GM18861 (cell line): ENCODE measurements around the gene SLC2A1.
"Not testable (repeated sequence)": the region's sequence is repeated elsewhere in the genome, so short reads cannot be mapped to it uniquely, and the experiment has no call there.

Source experiments
- ATAC-seq: cut with Tn5 transposase; IDR thresholded peaks from one replicate; pipeline ENCODE4 v1.9.1; 2021; ENCODE audit not compliant: unreplicated experiment

SLC2A1 gene

GRCh38 chr1:42931911-42932422 lies 26.7 kb downstream of the SLC2A1 start:
- peak; percentile 53 for ATAC-seq

- ATAC-seq, result no peak
Observed at GRCh38 chr1:42931108-42931539, 27.5 kb downstream of the SLC2A1 start.

- ATAC-seq, result no peak
Observed at GRCh38 chr1:42930178-42931107, 28.2 kb downstream of the SLC2A1 start.

- no peak for ATAC-seq
Observed at GRCh38 chr1:42929434-42930177, 29.1 kb downstream of the SLC2A1 start.

- no peak for ATAC-seq
Observed at GRCh38 chr1:42928859-42929258, 29.8 kb downstream of the SLC2A1 start.

- no peak for ATAC-seq
Observed at GRCh38 chr1:42927920-42928505, 30.7 kb downstream of the SLC2A1 start.

- no peak for ATAC-seq
Observed at GRCh38 chr1:42927274-42927841, 31.3 kb downstream of the SLC2A1 start.

GRCh38 chr1:42926879-42927242 lies 31.8 kb downstream of the SLC2A1 start:
- no peak for ATAC-seq

GRCh38 chr1:42926235-42926878 lies 32.3 kb downstream of the SLC2A1 start:
- ATAC-seq, result no peak

- no peak for ATAC-seq
Observed at GRCh38 chr1:42924851-42925760, 33.6 kb downstream of the SLC2A1 start.

GRCh38 chr1:42924082-42924850 lies 34.4 kb downstream of the SLC2A1 start:
- peak; percentile 73 for ATAC-seq

GRCh38 chr1:42923367-42924081 lies 35.1 kb downstream of the SLC2A1 start:
- ATAC-seq, result no peak

- ATAC-seq, result no peak
Observed at GRCh38 chr1:42922687-42923366, 35.8 kb downstream of the SLC2A1 start.

GRCh38 chr1:42921769-42922168 lies 36.9 kb downstream of the SLC2A1 start:
- ATAC-seq, result no peak

GRCh38 chr1:42919651-42920050 lies 39.0 kb downstream of the SLC2A1 start:
- ATAC-seq, result not testable (repeated sequence)

- no peak for ATAC-seq
Observed at GRCh38 chr1:42917241-42917495, 41.5 kb downstream of the SLC2A1 start.

GRCh38 chr1:42915456-42915855 lies 43.2 kb downstream of the SLC2A1 start:
- ATAC-seq, result no peak

- ATAC-seq, result no peak
Observed at GRCh38 chr1:42914092-42914627, 44.5 kb downstream of the SLC2A1 start.
